ENCODE results near the gene SSU72. TPM values are rescaled to one million over a fixed set of nuclear protein-coding genes. Genes with fewer than 3 reads are reported as not detected.
A peak's percentile ranks its signal among the peaks of the same experiment; 100 is the strongest.
"Not testable (repeated sequence)": the region's sequence is repeated elsewhere in the genome, so short reads cannot be mapped to it uniquely, and the experiment has no call there.

Gene SSU72
- total and polyA plus RNA-seq, 8 donors, result 45.7 to 215 (median 92.1) TPM

DNA sequence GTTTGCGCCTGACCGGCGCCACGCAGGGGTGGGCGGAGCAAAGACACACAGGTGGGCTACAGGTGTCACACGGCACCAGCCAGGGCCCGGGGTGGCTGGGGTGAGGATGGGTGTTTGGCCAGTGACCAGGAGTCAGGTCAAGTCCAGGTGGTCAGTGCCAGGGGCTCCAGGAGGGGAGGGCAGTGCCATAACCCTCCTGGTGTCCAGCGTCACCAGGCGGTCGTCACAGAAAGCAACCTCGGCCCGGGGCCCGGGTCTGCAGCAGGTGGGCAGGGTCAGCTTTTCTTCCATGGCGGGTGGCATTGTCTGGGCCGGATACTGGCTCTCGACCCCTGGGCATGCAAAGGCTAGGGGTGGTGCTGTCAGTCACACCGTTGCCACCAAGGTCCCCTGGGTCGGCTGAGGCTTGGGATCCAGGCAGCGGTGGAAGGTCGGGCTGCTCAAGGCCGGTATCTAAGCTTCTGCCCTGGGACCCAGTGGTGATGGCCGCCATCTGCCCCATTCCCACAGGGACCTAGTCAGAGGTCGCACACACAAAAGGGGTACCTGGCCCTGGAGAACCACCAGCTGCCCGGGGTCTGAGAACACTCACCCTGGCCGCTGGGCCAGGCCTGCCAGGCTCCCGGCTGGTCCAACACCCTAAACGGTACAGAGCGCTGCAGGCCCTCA lies 23.5 kb upstream of the SSU72 start:
- H3K36me3 ChIP-seq, result no peaks in the 10 kb centered on the region
- no peak overlapping the region for H3K27ac ChIP-seq
- H3K4me1 ChIP-seq, result peaks cover 13 to 35% (median 20%) of the 10 kb centered on the region in 4 donors
- H3K27me3 ChIP-seq, result peaks cover 13 to 66% (median 41%) of the 10 kb centered on the region in 3 donors
- no peaks in the 10 kb centered on the region for H3K9me3 ChIP-seq
- 74 to 85% (median 81%) methylated on average over 12 to 28 of the region's 28 CpGs for WGBS, 5 donors
- no peak for DNase-seq
- H3K4me3 ChIP-seq, result no peak overlapping the region
- intact Hi-C loops (cut with DNase I; ENCODE audit: low total_unique reads), result no loop called here
- TF ChIP-seq POLR2A (IDR thresholded peaks at IDR 0.05), result no peak
- TF ChIP-seq POLR2AphosphoS5 (IDR thresholded peaks at IDR 0.05), result no peak
- TF ChIP-seq, protein P1, sequence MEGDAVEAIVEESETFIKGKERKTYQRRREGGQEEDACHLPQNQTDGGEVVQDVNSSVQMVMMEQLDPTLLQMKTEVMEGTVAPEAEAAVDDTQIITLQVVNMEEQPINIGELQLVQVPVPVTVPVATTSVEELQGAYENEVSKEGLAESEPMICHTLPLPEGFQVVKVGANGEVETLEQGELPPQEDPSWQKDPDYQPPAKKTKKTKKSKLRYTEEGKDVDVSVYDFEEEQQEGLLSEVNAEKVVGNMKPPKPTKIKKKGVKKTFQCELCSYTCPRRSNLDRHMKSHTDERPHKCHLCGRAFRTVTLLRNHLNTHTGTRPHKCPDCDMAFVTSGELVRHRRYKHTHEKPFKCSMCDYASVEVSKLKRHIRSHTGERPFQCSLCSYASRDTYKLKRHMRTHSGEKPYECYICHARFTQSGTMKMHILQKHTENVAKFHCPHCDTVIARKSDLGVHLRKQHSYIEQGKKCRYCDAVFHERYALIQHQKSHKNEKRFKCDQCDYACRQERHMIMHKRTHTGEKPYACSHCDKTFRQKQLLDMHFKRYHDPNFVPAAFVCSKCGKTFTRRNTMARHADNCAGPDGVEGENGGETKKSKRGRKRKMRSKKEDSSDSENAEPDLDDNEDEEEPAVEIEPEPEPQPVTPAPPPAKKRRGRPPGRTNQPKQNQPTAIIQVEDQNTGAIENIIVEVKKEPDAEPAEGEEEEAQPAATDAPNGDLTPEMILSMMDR (IDR thresholded peaks at IDR 0.05), result no peak
- no peak for TF ChIP-seq EP300 (IDR thresholded peaks at IDR 0.05)

DNA sequence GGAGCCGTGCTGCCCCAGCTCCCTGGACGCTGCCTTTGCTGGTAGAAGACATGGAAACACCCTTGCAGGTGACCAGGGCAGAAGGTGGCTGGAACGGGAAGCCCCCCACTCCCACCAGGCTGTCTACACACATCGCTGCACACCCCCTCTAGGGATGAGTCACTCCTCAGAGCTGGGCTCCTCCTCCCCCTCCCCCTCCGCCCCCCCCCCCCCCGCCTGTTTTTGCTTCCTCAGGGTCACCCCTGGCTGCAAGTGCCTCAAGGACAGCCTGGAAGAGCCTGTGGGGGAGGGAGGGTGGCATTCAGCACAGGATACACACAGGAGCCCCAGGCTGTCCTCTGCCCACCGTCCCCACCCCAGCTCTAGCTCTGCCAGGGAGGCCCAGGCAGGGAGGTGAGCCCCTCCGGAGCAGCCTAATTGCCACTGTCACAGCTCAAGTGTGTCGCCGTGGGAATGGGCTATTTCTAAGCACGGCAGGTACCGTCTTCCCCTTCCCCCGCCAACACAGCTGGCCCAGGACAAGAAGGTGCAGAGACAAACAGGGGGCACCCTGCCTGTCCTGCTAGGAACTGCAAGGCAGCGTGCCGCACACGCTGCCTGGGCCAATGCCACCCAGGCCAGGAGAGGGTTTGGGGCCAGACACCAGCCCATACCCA lies 22.7 kb upstream of the SSU72 start:
- 14 to 34% (median 17%) methylated on average over 8 to 14 of the region's 16 CpGs for WGBS, 5 donors
- H3K27ac ChIP-seq, result no peak overlapping the region
- peaks cover 13 to 35% (median 20%) of the 10 kb centered on the region in 4 donors for H3K4me1 ChIP-seq
- intact Hi-C loops (cut with DNase I; ENCODE audit: low total_unique reads), result no loop called here
- peaks cover 13 to 60% (median 41%) of the 10 kb centered on the region in 3 donors for H3K27me3 ChIP-seq
- no peak overlapping the region for H3K4me3 ChIP-seq
- H3K36me3 ChIP-seq, result no peaks in the 10 kb centered on the region
- DNase-seq, result peak in 1 of 2 donors; percentile 52
- no peaks in the 10 kb centered on the region for H3K9me3 ChIP-seq
- no peak for TF ChIP-seq POLR2AphosphoS5 (IDR thresholded peaks at IDR 0.05)
- TF ChIP-seq, protein P1 (IDR thresholded peaks at IDR 0.05), result no peak
- TF ChIP-seq POLR2A (IDR thresholded peaks at IDR 0.05), result no peak
- no peak for TF ChIP-seq EP300 (IDR thresholded peaks at IDR 0.05)

DNA sequence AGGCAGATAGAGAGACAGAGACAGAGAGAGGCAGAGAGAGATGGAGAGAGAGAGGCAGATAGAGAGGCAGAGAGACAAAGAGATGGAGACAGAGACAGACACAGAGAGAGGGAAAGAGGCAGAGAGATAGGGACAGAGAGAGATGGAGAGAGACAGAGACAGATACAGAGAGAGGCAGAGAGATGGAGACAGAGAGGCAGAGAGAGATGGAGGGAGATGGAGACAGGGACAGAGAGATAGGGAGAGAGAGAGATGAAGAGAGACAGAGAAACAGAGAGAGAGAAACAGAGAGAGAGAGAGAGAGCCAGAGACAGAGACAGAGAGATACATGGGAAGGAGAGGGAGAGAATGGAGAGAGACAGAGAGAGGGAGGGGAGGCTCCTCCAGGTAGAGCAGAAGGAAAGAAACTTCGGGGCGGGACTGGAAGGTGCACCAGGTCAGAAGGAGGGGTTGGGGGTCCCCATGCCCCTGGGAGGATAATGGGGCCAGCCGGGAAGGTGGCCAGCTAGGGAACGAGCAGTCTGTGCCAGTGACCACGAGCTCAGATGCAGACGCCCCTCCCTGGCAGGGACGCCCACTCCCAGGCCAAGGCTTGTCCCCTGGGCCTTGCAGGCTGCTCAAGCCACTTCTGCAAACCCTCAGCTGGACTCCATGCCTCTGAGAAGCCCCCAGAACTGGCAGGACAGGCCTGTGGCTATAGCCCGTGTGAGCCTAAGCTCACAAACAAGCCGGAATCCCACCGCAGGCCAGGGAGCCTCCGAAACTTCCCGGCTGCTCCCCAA lies 22.0 kb upstream of the SSU72 start:
- H3K27ac ChIP-seq, result no peak overlapping the region
- no peak for DNase-seq
- TF ChIP-seq POLR2AphosphoS5 (IDR thresholded peaks at IDR 0.05) (no peak), EP300 (IDR thresholded peaks at IDR 0.05) (no peak), POLR2A (IDR thresholded peaks at IDR 0.05) (no peak)
- TF ChIP-seq, protein P1 (IDR thresholded peaks at IDR 0.05), result no peak
- no peaks in the 10 kb centered on the region for H3K36me3 ChIP-seq
- WGBS, 5 donors, result 28 to 43% (median 29%) methylated on average over 7 to 12 of the region's 12 CpGs
- H3K4me1 ChIP-seq, result peaks cover 13 to 35% (median 20%) of the 10 kb centered on the region in 4 donors
- peaks cover 13 to 53% (median 40%) of the 10 kb centered on the region in 3 donors for H3K27me3 ChIP-seq
- H3K4me3 ChIP-seq, result no peak overlapping the region
- no peaks in the 10 kb centered on the region for H3K9me3 ChIP-seq
- intact Hi-C loops (cut with DNase I; ENCODE audit: low total_unique reads), result no loop called here

DNA sequence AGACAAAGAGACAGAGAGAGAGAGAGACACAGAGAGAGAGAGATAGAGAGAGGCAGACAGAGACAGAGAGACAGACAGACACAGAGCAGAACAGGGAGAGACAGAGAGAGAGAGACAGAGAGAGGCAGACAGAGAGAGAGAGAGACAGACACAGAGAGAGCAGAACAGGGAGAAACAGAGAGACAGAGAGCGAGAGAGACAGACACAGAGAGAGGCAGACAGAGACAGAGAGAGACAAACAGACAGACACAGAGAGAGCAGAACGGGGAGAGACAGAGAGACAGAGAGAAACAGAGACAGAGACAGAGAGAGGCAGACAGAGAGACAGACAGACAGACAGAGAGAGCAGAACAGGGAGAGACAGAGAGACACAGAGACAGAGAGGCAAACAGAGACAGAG lies 20.7 kb upstream of the SSU72 start:
- WGBS, 5 donors, result 76 to 84% (median 80%) methylated on average over 2 of the region's 2 CpGs
- Histone ChIP-seq H3K27me3 (peaks cover 3 to 44% (median 27%) of the 10 kb centered on the region in 3 donors), H3K4me1 (peaks cover 9 to 28% (median 15%) of the 10 kb centered on the region in 4 donors)
- DNase-seq; H3K9me3 ChIP-seq; H3K4me3 ChIP-seq; intact Hi-C loops (cut with DNase I; ENCODE audit: low total_unique reads); H3K36me3 ChIP-seq; H3K27ac ChIP-seq: not testable (repeated sequence)

All from stomach (tissue), 9 donors.